Ureter (tissue), 1 donor: ENCODE measurements around the gene RARRES1. TPM values are rescaled to one million over a fixed set of nuclear protein-coding genes. Genes with fewer than 3 reads are reported as not detected.
A peak's percentile ranks its signal among the peaks of the same experiment; 100 is the strongest.
"Not testable (repeated sequence)": the region's sequence is repeated elsewhere in the genome, so short reads cannot be mapped to it uniquely, and the experiment has no call there.

Experiments
- DNase-seq: peaks from one replicate; pipeline ENCODE4 v3.0.0-alpha.2; 2020; ENCODE audit warnings: low spot score
- total RNA-seq: library from RNA; stranded (reverse); gene quantifications from one replicate; pipeline ENCODE4 v1.2.4, GENCODE V29; 2023
- donor health status: DM: yes; HTN: yes; CAD: no.

Gene RARRES1
- total RNA-seq, 1 donor from 2014 or later: 48.5 TPM

GRCh38 chr3:158696618-158697017 lies 35.6 kb downstream of the RARRES1 start:
- DNase-seq: no peak

DNA sequence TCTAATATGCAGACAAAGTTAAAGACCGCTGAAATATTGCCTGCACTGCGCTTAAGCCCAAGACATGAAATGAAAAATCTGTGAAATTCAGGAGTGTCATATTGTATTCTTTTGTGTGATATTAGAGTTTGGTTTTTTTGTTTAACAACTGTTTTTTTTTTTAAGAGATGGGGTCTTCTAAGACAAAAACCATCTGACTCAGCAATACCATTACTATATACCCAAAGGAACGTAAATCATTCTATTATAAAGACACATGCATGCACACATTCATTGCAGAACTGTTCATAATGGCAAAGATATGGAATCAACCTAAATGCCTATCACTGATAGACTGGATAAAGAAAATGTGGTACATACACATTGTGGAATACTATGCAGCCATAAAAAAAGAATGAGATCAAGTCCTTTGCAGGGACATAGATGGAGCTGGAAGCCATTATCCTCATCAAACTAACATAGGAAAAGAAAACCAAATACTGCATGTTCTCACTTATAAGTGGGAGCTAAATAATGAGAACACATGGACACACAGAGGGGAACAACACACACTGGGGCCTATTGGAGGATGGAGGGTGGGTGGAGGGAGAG lies 38.3 kb downstream of the RARRES1 start:
- DNase-seq: not testable (repeated sequence)

DNA sequence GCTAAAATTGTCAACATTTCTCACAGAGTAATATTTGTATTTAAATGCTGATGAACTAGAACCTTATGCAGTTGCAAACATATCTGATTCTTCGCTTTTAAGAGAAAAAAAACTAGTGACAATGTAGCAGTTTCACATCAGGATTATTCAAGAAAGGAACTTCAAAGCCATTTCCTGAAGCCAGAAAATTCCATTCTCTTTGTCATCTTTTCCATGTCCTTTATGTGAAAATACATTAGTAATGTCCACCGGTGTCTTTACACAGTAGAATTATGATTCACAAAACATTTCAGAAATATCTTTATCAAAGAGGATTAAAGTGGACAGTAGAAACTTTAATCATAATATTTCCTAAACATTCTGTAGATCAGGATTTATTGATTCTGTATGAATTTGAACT lies 47.1 kb downstream of the RARRES1 start:
- no peak for DNase-seq

GRCh38 chr3:158683230-158683962 lies 48.9 kb downstream of the RARRES1 start:
- no peak for DNase-seq

DNA sequence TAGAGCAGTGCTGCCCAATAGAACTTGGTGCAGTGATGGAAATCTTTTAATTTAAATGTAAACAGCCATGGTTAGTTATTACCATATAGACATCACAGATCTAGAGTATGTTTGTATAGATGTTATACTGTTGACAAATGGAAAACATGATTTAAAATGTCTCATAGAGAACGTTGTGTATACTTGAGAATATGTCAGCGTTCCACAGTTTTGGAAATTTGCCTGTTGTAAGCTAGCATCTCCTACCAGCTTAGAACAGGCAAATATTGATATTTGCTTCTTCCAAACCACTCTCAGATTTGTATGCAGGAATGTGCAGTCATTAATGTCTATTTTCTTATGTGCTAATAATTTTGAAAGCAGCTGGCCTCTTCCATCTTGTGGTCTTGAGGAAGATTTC lies 51.4 kb downstream of the RARRES1 start:
- no peak for DNase-seq

DNA sequence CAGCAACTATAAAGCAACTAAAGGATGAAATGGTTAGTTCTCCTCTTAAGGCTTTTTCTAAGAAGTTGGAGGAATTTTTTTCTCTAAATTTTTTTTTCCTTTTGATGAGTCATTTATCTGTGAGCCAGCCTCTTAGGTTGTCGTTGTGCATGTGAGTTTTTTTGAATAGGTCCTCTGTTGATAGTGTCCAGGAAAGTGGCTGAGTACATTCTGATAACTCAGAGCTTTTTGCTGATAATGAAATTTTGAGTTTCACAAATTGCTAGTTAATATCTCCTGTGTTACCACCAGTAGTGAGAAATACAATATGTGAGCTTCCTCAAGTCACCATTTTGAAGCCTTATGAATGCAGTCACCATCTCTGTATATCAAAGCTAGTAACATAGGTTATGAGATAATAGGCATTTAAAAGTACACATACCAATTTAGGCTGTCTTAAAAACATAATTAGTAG lies 52.7 kb downstream of the RARRES1 start:
- no peak for DNase-seq

- no peak for DNase-seq
Observed at GRCh38 chr3:158678687-158679086, 53.6 kb downstream of the RARRES1 start.

DNA sequence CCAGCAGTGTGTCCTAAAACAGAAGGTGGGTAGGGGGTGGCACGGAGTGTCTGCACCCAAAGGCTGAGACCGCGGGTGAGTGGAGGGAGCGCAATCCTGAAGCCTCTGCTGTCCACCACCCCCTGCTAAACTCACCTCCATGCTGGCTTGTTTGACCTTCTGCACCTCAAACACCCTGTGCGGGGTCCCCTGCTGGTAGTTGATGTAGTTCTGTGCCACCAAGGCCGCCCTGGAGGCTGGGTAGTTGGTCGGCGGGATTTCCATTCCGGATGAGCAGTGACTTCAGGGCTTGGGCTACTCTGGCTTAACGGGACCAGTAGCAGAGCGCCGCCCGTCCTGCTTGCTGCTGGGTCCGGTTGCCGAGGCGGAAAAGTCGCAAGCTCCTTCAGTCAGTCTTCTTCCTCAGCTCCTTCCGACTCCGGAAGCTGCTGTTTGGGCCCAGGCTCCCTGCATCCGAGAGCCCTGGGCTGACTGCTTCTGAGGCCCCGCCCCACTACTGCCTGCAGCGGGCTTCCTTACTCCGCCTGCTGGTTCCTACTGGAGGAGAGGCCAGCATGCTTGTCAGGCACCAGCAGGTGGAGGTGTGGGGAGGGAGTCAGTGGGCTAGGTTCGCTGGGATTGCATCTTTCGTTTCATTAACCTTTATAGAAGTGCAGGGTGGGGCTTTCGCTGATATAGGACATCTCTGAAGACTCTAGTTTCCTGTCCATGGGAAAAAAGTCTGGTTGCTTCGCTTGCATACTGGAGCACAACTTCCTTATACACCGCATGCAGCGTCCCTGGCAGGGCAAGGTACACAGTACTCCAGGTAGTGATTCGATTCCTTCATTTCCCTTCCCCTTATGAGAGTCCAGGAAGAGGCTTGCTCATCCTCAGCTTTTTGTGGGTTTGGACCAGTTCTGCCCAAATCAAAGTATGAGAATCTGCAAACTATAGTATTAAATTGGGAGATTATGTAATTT lies 59.8 kb downstream of the RARRES1 start, which contains the start of gene LXN:
Gene LXN, minus strand, starts transcription at position 434 of the 962 bp plus-strand sequence. Its CDS starts 170 bp downstream, at position 264.
- peak; percentile 91 for DNase-seq

DNA sequence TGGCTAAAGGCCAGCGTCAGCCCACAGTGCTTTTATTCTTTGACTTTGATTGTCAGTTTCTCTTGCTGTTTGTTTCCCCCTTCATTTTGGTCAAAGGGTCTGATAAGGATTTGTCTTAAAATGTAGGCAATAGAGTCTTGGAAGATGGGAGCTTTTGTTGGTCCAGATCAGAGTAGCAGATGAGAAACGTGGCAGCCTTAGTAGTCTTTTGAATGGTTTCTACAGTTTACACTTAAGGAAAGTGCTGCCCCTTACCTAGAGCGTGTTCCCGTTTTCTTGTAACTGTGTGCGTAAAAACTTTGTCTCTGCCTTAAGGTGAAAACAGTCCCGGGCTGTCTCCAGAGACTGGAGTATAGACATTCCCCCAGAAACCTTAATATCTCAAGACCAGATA lies 60.4 kb downstream of the RARRES1 start:
- no peak for DNase-seq

- no peak for DNase-seq
Observed at GRCh38 chr3:158668506-158668905, 63.8 kb downstream of the RARRES1 start.

GRCh38 chr3:158666416-158666815 lies 65.8 kb downstream of the RARRES1 start:
- DNase-seq: no peak

GRCh38 chr3:158663832-158664231 lies 68.4 kb downstream of the RARRES1 start:
- no peak for DNase-seq

GRCh38 chr3:158663246-158663645 lies 69.0 kb downstream of the RARRES1 start:
- no peak for DNase-seq

GRCh38 chr3:158660711-158661110 lies 71.5 kb downstream of the RARRES1 start:
- no peak for DNase-seq

DNA sequence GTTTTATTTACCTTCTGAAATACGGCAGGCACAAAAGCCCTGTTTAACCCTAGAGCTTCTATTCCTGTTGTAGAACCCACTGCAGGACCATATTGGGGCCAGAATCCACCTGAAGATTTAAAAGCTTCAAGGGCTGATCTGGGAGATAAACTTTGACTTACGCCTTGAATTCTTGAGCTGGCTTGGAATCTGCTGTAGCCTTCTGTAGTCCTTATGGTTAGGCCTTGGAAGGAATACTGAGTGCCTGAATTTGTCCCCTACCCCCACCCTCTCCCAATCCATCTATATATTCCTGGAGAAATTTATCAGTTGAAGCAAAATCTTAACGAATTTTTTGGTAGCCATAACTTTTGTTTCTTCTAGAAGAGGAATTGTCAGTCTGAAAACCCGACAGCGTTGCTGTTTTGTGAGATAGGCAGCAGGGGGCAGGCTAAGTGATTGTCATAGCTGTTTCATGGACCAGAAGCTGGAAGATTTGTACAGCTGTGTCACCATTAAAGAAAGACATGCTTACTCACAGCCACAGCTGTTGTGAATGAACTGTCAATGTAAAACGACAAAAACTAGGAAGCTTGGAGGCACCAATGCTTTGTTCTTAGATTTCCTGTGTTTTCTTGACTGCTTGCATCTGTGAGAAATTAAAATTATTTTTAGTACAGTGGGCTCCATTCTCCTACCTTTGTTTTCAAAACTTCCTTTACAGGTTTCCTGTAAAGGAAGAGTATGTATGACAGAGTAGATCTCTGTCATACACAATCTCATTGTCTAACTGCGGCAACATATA lies 72.6 kb downstream of the RARRES1 start:
- peak; percentile 58 for DNase-seq

DNA sequence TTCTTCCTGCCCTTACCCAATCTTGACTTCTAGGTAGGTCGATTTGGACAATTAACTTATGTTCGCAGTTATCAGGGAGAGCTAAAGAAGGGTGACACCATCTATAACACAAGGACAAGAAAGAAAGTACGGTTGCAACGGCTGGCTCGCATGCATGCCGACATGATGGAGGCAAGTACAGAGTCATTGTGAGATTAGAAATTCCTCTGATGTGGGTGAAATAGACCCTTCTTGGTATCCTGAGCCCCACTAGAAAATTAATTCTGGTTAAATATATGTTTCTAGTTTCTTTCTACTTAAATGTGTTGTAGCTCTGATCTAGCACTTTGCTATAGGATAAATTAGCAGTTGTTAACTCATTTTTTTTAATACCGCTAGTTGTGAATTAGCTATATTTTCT lies 73.4 kb downstream of the RARRES1 start:
- DNase-seq: no peak

- no peak for DNase-seq
Observed at GRCh38 chr3:158652463-158652862, 79.8 kb downstream of the RARRES1 start.

DNA sequence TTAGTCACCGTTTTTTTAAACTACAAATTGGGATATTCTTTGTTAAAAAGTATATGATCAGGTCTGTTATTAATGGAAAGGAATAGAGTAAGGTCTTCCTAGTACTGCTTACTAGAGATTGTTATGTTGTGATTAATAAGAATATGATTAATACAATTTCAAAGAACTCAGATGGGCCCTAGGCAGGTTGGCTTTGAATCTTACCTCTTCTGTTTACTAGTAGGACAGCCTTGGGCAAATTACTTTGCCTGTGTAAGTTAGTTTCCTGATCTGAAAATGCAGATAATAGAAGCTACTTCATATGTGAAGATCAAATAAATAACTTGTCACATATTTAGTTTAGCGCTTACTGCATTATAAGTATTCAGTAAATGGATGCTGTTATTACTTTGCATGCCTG lies 81.1 kb downstream of the RARRES1 start:
- no peak for DNase-seq

- no peak for DNase-seq
Observed at GRCh38 chr3:158649791-158650190, 82.5 kb downstream of the RARRES1 start.
